Gastroesophageal sphincter (tissue), 3 donors: ENCODE results near the gene ACSL6.

Source experiments
- CTCF ChIP-seq, 4 experiments: fragments of 200-600 bp in 2 of 4; fragments of 450-650 bp in 2 of 4; sonication (generic) in 1 of 4; IDR thresholded peaks; one replicate each; pipeline ENCODE4 v1.5.1; 2017 to 2019; ENCODE audit warnings: antibody characterized with exemption in 4 of 4, mild to moderate bottlenecking in 2 of 4, moderate library complexity in 2 of 4
- POLR2AphosphoS5 ChIP-seq: sonication (generic); formaldehyde crosslinking; IDR thresholded peaks from one replicate; pipeline ENCODE4 v1.6.1; 2017; ENCODE audit warnings: antibody characterized with exemption

- no peak for TF ChIP-seq POLR2AphosphoS5
- no peak for TF ChIP-seq CTCF (IDR thresholded peaks at IDR 0.05)
Observed at GRCh38 chr5:132020568-132021339, 9.3 kb upstream of the ACSL6 start.
